ENCODE data around the gene WDR20. TPM values are rescaled to one million over a fixed set of nuclear protein-coding genes. Genes with fewer than 3 reads are reported as not detected.

The WDR20 gene
- total RNA-seq, 1 donor from 2014 or later: 16.6 TPM

DNA sequence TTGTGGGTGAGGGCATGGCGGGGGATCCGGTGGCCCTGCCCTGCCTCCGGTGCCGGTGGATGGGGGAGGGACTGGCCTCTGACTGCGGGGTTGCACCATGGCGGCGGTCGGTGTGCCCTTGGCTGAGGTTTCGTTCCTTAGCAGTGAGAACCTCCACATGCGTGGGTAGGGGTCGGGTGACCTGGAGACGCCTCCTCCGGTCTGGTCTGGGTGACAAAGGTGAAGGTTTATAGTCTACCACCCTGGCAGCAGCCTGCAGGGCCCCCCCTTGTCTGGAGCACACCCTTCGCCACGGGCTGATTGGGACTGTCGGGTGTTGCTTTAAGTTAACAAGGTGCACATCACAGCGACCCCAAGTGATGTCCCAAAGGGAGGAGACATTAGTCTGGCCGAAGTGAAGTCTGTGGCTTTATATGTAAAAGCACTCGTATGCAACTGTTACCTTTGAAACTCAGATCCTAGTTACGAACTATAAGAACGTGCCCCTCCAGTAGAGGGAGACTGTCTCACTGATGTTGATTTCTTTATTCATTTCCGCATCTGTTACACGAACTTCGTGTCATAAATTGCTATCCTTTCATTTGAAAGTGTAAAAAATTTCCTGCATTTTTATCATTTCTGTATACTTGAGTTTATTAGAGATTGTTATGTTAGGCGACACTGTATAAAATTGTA lies 74.4 kb downstream of the WDR20 start:
- no peak for DNase-seq (ENCODE audit: extremely low read depth, low read depth, low spot score)

DNA sequence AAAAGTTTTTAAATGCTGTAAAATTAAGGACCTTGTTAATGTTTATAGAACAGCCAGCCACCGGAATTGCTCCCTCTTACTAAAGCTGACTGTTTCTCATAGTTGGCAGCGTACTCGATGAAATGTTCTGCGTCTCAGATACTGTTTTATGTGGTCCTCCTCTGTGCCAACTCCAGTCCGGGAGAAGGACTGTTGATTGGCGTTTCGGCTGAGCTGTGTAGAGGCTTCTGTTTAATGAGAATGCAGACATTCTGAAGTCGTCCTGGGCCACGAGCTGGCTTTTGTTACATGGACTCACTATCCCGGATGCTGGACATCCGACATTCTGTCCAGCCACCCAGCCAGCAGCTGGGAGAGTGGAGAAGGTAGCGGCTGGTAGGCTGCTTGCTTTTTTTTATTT lies 75.4 kb downstream of the WDR20 start:
- DNase-seq (ENCODE audit: extremely low read depth, low read depth, low spot score): no peak

DNA sequence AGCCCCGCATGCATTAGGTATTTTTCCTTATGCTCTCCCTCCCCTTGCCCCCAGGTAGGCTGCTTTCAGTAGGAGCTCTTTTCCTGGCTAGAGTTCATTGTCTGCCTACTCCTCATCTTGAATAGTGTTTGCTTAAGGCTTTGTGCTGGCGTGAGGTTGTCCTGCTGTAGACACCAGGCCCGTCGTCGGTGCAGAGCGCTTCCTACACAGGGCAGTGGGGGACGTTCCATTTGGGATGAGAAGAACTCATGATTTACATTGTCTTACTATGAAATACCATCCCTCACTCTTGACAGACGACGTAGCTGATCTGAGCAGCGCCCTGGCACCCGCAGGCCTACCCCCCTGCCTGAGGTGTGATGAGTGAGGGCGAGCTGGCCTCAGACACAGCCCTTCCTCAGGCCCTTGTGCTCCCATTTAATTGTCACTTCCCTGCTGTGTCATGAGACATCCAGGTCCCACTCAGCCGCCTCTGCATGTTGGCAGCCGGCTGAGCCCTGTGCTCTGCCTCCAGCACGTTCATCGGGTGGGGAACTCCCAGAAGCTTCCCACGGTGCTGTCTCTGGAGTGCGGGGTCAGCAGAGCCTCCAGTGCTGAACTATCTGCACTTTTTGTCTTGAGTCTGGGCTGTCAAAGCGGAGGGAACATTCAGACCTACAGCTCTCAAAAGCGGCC lies 76.0 kb downstream of the WDR20 start:
- DNase-seq (ENCODE audit: extremely low read depth, low read depth, low spot score): no peak

DNA sequence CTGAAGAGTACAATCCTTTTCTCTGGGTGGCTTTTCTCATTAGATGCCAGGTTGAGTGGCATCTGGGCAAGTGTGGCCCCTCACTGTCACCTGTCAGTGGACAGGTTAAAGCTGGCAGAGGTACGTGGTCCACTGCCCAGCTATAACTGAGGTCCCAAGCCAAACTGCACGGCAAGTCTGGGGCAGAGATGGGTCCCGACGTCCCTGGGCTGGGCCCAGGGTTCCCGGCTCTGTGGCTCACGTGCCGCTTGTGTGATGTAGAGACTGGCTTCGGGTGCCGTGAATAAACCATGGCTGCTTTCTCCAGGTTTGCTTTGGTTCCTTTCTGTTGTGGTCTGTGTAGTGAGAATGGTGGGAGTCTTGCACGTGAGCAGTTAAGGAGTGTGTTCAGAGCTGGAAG lies 77.7 kb downstream of the WDR20 start:
- DNase-seq (ENCODE audit: extremely low read depth, low read depth, low spot score): no peak

DNA sequence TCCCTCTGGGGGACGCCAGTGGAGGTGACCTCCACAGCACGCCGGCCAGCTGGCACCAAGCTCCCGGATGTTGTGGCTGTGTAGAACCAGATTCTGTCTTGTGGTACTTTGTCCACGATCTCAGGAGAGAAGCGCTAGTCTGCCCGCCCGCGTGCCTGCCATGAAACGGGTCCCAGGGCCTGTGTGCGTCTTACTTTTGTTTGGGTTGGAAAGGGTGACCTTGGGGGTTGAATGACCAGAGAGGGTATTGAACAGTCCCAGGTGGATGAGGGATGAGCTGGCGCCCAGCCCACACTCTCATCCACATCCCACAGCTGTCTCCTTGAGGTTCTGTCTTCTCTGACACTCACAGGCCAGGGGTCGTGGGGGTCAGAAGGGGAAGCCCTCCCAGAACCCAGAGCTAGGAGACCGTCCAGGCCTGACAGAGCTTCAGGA lies 78.3 kb downstream of the WDR20 start:
- no peak for DNase-seq (ENCODE audit: extremely low read depth, low read depth, low spot score)

DNA sequence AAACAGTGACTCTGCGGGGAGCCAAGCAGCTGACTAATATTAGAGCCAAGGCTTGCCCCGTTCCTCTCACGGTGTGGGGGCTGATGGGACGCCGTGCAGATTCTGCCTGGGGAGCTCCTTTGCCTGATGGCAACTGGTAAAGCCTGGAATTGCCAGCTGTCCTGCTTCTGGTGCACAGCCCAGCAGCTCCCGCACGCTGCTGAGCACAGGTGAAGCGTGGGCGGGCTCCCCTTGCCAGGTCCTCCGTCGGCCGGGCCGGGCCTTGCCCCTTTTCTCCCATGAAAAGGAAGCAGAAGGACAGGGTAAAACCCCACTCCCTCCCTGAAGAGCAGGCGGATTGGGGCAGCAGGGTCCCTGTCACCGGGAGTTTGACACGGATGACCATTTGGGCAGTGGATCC lies 79.0 kb downstream of the WDR20 start:
- DNase-seq (ENCODE audit: extremely low read depth, low read depth, low spot score): no peak

DNA sequence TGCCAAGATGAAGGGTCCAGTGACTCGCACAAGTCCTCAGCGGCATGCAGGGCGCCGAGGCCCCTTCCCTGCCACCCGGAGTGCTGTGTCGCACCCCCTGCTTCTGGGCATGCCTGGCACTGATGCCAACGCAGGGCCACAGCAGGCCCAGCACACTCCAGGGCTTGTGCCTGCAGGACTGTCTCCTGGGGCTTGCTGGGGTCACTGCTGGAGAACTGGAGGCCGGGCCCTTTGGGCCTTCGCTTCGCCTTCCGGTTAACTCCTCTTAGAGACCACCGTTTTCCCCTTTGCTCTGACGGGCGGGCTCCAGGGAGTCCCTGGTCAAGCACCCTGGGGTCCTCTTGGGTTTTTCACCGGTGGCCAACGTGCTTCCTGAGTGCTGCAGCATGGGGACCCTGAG lies 79.6 kb downstream of the WDR20 start:
- no peak for DNase-seq (ENCODE audit: extremely low read depth, low read depth, low spot score)

DNA sequence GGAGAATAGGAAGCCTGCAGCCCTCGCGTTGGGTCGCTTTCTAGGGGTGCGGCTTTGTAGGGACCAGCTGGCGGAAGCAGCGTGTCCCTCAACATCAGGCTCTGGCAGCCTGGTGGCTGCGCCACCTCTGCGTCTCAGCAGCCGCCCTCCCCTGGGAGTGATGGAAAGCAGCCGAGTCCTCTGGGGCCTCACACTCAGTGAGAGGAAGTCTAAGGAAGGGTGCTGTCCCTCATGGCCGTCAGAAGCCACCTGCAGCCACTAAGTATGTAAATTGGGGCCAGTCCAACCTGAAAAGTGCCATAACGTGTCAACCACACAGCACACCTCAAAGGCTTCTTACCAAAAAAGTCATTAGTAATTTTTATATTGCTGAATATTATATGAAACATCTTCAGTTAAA lies 80.3 kb downstream of the WDR20 start:
- no peak for DNase-seq (ENCODE audit: extremely low read depth, low read depth, low spot score)

DNA sequence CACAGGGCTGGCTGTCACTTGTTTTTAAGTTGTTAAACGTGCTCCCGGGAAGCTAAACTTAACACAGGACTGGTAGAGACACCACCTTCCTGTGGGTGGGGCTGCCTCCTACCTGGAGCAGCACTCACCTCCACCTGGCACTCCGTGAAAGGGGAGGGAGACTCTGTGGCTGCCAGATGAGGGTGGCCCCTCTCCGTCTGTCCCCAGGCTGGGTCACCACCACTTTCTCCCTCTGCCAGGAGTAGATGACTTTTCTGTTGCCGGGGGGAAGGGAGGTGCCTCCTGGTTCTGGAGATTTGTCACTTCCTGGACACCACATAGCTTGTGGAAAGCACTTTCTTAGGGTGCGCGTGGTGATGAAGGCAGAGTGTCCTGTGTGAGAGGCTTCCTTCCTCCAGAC lies 81.3 kb downstream of the WDR20 start:
- no peak for DNase-seq (ENCODE audit: extremely low read depth, low read depth, low spot score)

DNA sequence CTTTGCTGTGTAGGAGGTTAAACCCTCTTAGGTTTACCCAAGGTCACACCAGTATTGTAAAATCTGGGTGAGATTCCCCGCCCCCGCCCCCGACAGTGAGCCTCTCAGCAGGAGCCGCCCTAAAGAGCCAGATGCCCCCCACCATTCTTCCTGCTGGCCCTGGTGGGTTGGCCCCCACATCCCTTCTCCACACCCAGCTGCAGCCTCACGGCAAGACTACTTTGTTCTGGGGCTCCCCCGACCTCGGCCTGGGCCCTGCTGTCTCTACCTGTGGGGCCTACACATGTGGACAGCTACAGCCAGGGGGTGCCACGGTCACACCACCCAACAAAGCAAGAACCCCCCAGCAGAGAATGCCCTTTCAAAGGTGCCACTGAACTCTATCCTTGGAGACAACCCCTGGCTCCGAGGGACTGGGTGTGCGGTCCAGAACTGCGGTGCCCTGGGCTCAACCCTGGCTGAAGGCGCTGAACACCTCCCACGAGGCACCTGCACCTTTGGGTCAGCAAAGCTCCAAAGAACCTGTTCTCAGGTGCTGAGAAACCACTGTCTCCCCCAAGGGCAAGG lies 82.4 kb downstream of the WDR20 start:
- no peak for DNase-seq (ENCODE audit: extremely low read depth, low read depth, low spot score)

DNA sequence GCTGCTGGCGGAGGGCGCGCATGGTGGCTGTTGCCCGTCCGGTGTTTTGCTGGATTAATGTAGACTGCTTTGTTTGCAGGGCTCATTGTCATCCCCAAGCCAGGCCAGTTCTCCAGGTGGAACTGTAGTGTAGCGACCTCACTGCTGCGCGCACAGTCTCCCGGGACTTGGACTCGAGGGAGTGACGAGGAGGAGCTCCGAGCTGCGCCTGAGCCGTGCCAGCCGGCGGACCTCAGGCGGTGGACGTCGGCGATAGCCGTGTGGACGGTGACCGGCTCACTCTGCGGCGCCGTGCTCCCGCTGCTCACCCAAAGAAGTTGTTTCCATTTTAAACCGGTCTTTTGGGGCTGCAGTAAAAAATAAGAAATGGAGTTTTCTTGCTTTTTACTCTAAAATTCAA lies 83.1 kb downstream of the WDR20 start:
- no peak for DNase-seq (ENCODE audit: extremely low read depth, low read depth, low spot score)

DNA sequence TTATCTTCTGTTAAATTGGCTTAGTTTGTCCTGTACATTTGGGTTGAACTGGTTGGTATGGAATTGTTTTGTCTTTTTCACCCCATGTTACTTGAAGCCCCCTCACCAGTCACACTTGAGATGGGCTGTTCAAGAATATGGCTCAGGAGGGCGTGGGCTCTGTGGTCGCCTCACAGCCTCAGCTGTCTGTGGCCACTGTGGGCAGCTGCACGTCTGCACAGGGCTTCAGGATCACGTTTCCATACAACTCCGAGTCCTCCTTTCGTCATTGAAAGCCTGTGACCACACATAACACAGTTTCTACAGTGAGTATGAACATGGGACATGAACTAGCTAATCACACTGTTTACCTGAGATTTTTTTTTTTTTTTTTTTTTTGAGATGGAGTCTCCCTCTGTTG lies 84.0 kb downstream of the WDR20 start:
- no peak for DNase-seq (ENCODE audit: extremely low read depth, low read depth, low spot score)

DNA sequence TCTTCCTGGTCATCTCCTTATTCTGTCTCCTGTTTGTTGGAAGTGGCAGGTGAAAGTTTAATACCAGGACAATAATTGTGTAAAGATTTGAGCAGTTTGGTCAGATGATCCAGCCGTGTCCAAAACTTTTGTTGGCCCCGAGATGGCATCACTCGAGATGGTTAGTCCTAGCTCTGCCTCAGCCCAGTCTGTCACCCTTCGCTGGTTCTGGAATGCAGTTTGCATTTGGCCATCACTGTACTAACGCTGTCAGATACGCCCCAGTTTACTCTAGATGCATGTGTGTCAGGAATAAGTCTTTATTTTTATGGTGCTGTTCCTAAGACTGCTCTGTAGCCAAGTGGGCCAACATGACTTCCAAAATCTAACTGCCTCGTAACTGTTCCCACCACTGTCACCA lies 85.7 kb downstream of the WDR20 start:
- no peak for DNase-seq (ENCODE audit: extremely low read depth, low read depth, low spot score)

DNA sequence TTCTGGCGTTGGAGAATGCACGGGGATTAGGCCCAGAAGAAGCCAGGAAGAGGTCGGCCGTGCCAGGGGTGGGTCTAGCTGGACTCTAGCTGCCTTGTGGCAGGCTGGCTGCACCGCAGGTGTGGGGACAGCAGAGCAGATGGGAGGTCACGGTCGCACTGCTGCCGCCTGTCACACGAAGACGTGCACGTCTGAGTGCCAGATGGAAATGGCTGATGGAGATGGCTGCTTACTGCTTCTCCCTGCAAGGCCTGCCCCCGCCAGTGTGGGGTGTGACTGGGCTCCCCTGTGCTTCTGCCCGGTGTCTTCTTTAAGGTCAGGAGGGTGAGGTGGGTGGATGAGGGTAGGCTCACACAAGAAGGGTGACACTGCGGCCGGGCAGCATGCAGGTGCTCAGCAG lies 86.2 kb downstream of the WDR20 start:
- no peak for DNase-seq (ENCODE audit: extremely low read depth, low read depth, low spot score)

DNA sequence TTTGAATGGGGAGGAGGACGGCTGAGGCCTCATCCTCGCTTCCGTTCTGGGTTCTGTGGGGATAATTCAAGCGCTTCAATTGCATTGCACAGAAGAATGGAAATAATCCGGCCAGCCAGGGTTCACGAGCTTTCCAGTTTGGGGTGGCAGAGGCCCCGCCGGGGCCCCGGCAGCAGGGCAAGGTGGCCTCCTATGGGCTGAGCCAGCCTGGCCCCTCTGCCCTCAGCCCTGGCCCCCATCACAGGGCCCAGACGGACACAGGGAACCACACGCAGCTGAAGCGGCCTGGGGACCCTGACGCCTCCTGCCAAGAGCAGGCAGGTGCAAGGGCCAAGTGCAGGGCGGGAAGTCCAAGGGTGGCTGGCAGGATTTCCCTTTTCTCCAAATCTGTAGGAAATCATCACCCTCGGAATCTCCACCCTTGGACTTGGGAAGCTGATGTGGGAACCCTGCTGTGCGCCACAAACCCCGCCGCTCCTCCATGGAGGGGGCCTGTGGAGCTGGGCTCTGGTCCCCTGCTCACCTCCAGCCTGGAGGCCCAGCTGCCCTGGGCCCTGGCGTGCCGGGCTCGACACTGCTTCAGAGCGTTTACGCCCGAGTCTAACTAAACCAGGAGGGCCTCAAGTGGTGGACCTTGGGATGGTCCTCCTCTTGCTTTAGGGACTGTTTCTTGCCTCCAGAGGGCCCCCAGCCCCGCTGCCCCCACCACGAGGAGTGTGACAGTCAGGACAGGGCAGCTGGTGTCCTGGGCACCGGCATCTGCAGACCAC lies 86.8 kb downstream of the WDR20 start:
- no peak for DNase-seq (ENCODE audit: extremely low read depth, low read depth, low spot score)

DNA sequence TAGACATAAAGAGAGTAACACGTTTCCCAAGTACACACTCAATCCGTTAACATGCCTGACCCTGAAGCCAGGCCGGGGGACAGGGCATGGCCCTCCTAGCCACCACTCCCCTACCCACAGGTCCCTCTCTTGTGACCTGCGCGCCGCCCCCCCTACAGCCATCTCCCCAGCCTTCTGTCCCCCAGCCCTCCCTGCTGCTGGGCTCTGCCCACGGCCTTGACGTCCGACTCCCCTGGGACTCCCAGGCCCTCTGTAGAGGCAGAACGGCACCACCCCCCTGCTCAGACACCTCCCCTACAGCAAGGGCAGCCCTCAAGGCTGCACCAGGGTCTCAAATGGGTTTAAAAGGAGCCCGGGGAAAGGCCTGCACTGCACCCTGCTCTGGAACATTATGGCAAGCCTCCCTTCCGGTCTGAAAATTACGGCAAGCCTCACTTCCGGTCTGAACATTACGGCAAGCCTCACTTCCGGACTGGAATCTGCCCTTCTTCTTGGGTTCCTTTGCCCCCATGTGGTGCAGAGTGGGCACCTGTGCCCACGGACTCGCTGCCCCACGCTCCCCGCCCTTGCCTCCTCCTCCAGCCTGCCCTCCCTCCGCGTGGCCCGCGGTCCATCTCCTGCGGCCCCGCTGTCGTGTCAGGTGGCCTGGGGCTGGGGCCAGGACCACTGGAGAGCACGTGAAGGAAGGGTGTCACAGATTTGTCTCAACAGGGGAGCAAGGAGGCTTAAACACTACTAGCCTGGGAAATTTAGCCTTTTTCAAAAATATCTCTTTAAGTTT lies 87.7 kb downstream of the WDR20 start:
- DNase-seq (ENCODE audit: extremely low read depth, low read depth, low spot score): no peak

DNA sequence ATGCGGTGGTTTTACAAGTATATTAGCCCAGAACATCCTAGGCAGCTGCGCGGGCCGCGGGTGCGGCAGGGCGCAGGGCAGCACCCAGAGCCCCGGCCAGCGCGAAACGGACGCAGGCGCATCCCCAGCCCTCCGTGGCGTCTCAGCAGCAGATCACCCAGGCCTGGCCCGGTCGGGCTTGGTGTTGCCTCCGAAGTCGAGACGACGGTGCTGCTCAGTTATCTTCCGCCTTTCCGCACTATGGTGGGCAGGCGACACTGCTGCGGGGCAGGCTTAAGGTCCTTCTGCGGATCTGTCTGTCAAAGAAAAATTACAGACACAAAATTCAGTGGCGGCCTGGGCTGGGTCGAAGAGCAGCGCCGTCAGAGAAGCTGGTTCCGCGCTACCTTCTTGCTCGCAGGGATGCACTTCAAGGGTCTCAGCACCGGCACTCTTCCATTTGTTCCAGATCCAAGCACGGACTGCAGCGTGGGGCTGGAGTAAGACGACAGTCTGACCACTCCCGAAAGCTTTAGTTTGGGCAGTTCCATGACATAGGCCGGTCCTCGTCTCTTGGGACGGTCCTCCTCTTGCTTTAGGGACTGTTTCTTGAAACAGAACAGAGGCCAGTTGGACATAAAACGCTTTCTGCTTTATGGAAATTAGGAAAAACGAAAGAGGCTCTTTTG lies 89.5 kb downstream of the WDR20 start:
- DNase-seq (ENCODE audit: extremely low read depth, low read depth, low spot score): no peak

DNA sequence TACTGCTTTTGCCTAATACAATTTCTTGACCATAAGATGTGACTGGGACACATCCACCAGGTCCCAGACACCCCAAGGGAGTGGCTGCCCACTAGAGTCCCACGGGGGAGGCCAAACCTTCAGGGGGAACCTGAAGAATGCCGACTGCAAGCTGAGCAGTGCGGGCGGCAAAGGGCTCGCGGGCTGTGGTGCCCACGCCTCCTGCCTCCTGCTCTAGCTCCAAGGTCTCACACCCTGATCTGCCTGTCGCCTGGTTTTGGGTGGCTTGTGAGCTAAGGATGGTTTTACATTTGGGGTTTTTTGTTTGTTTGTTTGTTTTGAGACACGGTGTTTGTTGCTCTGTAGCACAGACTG lies 90.0 kb downstream of the WDR20 start:
- no peak for DNase-seq (ENCODE audit: extremely low read depth, low read depth, low spot score)

DNA sequence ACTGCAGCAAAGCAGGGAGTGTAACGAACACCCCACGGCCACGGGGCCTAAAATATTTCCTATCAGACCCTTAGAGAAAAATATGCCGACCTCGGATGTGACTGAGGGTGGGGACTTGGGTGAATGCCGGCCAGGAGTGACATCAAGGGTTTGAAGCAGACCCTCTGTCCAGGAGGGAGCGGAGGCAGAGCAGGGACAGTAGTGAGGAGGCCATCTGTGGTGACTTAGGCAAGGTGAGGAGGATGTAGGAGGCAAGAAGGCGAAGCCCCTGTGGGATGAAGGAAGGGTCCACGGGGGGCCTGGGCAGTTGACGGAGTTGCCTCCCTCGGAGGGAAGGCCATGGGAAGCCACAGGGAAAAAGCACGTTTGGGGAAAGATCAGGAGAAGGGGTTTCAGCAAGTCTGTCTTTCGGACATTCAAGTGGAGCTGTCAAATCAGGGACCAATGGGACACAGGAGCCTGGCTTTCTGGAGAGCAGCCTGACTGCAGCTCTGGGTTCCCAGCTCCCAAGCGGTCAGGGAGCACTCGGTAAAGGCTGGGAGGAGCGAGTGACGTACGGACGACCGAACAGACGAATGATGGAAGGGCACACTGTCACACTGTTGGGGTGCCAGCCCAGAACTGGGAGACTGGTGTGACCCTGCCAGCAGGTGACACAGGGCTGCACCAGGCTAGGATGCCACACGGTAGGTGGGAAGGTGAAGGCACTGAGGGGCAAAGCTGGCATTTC lies 90.9 kb downstream of the WDR20 start:
- DNase-seq (ENCODE audit: extremely low read depth, low read depth, low spot score): no peak
